HepG2 (cell line): ENCODE data around the gene ZNF816. TPM values are rescaled to one million over a fixed set of nuclear protein-coding genes. Genes with fewer than 3 reads are reported as not detected.

Experiments
- AGO2 ChIP-seq: fragments of 200-400 bp; formaldehyde crosslinking; optimal IDR thresholded peaks from 2 replicates; pipeline ENCODE3; 2017; ENCODE audit warnings: mild to moderate bottlenecking, low read depth, low read length, moderate library complexity
- BORCS8-MEF2B ChIP-seq: sonication (generic); formaldehyde crosslinking; IDR thresholded peaks from 2 replicates; pipeline ENCODE4 v1.8.0; 2022; ENCODE audit warnings: mild to moderate bottlenecking, missing genetic modification reagents
- CBX2 ChIP-seq, 2 experiments: fragments of 200-600 bp in 1 of 2; sonication (generic); formaldehyde crosslinking in 1 of 2; IDR thresholded peaks; 2 replicates each; pipeline versions ENCODE4 v1.7.0 to v1.8.1; 2018 to 2022; ENCODE audit warnings: low read depth in 2 of 2, low read length in 1 of 2, mild to moderate bottlenecking in 1 of 2, missing genetic modification reagents in 1 of 2
- CEBPB ChIP-seq: IDR thresholded peaks from 2 replicates; pipeline ENCODE4 v1.6.1; 2011; ENCODE audit warnings: low read depth, low read length, improper control_type of control experiment, borderline replicate concordance
- EHMT2 ChIP-seq: fragments of 200-600 bp; sonication (generic); IDR thresholded peaks from 2 replicates; pipeline ENCODE4 v1.7.0; 2017; ENCODE audit warnings: antibody characterized with exemption, low read depth, low read length, borderline replicate concordance
- FOXO1 ChIP-seq: sonication (generic); formaldehyde crosslinking; IDR thresholded peaks from 2 replicates; pipeline ENCODE4 v1.4.0; 2020; ENCODE audit warnings: missing genetic modification reagents
- HOXA5 ChIP-seq: sonication (generic); formaldehyde crosslinking; IDR thresholded peaks from 2 replicates; pipeline ENCODE4 v1.4.0; 2020; ENCODE audit warnings: missing genetic modification reagents
- MEIS2 ChIP-seq: sonication (generic); formaldehyde crosslinking; IDR thresholded peaks from 2 replicates; pipeline ENCODE4 v1.9.0; 2021; ENCODE audit warnings: mild to moderate bottlenecking, missing genetic modification reagents
- NFE2L2 ChIP-seq: fragments of 150-350 bp; IDR thresholded peaks from 2 replicates; pipeline ENCODE4 v1.6.1; 2014; ENCODE audit warnings: low read length
- TSC22D2 ChIP-seq: sonication (generic); formaldehyde crosslinking; IDR thresholded peaks from 2 replicates; pipeline ENCODE4 v1.5.1; 2020; ENCODE audit warnings: missing genetic modification reagents, mild to moderate bottlenecking, borderline replicate concordance
- ZNF205 ChIP-seq: IDR thresholded peaks from 2 replicates; pipeline ENCODE4 v1.6.1; 2018; ENCODE audit warnings: missing biosample characterization, missing genetic modification reagents
- polyA plus RNA-seq, 8 experiments: library from polyadenylated mRNA; depleted of rRNA in 3 of 8; stranded (reverse) in 7 of 8; unstranded in 1 of 8; fragments of >200 nt; fragmentation: Illumina TruSeq in 4 of 8; extraction: Trizol in 4 of 8; gene quantifications; 2 replicates each; pipeline versions ENCODE4 v1.2.1 to v1.2.3, GENCODE V29; 2011 to 2016; ENCODE audit warnings: low read depth in 4 of 8, missing spikeins in 1 of 8, mixed read lengths in 1 of 8; ENCODE audit not compliant: insufficient read depth in 1 of 8
- total RNA-seq, 5 experiments: library from RNA; depleted of rRNA; stranded (reverse); fragments of >200 nt; fragmentation: Illumina TruSeq; extraction: Trizol; gene quantifications; 2 replicates each; pipeline ENCODE4 v1.2.3, GENCODE V29; 2016; ENCODE audit warnings: low read depth in 1 of 5
- TF ChIP-seq, protein P1 (sequence below): sonication (generic); formaldehyde crosslinking; IDR thresholded peaks from 2 replicates; pipeline ENCODE4 v1.4.0; 2020; ENCODE audit warnings: missing genetic modification reagents
- TF ChIP-seq, protein P2 (sequence below): IDR thresholded peaks from 2 replicates; pipeline ENCODE4 v1.6.1; 2016; ENCODE audit warnings: low read depth, control low read depth
- TF ChIP-seq, protein P3 (sequence below): sonication (generic); formaldehyde crosslinking; IDR thresholded peaks from 2 replicates; pipeline ENCODE4 v1.4.0; 2020; ENCODE audit warnings: missing genetic modification reagents, mild to moderate bottlenecking, borderline replicate concordance
- TF ChIP-seq, protein P4 (sequence below): IDR thresholded peaks from 2 replicates; pipeline ENCODE4 v1.6.1; 2016; ENCODE audit warnings: low read depth, borderline replicate concordance
- TF ChIP-seq, protein P5 (sequence below): sonication (generic); formaldehyde crosslinking; IDR thresholded peaks from 2 replicates; pipeline ENCODE4 v1.4.0; 2020; ENCODE audit warnings: missing genetic modification reagents

Gene ZNF816
- total and polyA plus RNA-seq, 2 of the 13 experiments (the other 11 are each of a cell fraction or from before 2014, with no cell fraction given): 5.2 to 14.1 TPM

DNA sequence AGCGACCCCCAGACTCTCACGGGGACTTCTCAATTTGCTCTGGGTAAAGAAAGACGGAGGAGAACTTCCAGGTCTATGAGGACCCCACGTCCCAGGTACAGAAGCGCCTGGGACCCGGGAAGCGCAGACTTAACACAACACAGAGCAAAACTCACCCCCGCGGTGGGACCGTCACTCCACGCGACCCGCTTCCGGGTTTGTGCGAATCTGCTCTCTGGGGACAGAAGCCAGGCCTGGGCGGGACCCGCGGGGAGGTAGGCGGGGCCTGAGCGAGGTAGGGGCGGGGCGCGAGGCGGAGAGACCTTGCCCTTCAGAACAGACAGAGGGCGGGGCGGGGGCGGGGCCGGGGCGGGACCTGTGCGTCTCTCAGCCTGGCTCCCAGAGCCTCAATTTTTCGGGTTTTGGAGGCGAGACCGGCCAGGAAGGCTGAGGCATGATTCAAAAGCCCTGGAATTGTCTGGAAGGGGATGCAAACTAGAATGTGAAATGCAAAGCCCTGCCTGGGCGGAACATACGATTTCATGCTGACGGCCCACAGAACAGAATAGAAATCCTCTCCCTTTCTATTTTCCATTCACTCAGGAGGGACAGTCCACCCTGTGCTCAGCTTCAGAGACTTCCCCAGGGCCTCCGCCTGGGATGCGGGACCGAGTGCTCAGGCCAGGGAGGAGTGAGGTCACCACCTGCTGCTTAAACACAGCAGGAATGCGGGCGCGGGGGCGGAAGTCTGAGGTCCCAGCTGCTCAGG is 20.1 kb downstream of the ZNF816 start (continued):
- TF ChIP-seq, protein P1, sequence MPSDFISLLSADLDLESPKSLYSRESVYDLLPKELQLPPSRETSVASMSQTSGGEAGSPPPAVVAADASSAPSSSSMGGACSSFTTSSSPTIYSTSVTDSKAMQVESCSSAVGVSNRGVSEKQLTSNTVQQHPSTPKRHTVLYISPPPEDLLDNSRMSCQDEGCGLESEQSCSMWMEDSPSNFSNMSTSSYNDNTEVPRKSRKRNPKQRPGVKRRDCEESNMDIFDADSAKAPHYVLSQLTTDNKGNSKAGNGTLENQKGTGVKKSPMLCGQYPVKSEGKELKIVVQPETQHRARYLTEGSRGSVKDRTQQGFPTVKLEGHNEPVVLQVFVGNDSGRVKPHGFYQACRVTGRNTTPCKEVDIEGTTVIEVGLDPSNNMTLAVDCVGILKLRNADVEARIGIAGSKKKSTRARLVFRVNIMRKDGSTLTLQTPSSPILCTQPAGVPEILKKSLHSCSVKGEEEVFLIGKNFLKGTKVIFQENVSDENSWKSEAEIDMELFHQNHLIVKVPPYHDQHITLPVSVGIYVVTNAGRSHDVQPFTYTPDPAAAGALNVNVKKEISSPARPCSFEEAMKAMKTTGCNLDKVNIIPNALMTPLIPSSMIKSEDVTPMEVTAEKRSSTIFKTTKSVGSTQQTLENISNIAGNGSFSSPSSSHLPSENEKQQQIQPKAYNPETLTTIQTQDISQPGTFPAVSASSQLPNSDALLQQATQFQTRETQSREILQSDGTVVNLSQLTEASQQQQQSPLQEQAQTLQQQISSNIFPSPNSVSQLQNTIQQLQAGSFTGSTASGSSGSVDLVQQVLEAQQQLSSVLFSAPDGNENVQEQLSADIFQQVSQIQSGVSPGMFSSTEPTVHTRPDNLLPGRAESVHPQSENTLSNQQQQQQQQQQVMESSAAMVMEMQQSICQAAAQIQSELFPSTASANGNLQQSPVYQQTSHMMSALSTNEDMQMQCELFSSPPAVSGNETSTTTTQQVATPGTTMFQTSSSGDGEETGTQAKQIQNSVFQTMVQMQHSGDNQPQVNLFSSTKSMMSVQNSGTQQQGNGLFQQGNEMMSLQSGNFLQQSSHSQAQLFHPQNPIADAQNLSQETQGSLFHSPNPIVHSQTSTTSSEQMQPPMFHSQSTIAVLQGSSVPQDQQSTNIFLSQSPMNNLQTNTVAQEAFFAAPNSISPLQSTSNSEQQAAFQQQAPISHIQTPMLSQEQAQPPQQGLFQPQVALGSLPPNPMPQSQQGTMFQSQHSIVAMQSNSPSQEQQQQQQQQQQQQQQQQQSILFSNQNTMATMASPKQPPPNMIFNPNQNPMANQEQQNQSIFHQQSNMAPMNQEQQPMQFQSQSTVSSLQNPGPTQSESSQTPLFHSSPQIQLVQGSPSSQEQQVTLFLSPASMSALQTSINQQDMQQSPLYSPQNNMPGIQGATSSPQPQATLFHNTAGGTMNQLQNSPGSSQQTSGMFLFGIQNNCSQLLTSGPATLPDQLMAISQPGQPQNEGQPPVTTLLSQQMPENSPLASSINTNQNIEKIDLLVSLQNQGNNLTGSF: no peak
- TF ChIP-seq BORCS8-MEF2B (CRISPR knock-in tag) (no peak), MEIS2 (CRISPR knock-in tag) (no peak), ZNF205 (CRISPR knock-in tag) (no peak), CBX2 (IDR thresholded peaks at IDR 0.05; ENCODE audit: low read depth, low read length) (no peak), CBX2 (CRISPR knock-in tag; IDR thresholded peaks at IDR 0.05; ENCODE audit: low read depth) (no peak), EHMT2 (no peak), NFE2L2 (no peak), FOXO1 (no peak), AGO2 (no peak), TSC22D2 (CRISPR knock-in tag) (no peak), CEBPB (no peak), HOXA5 (0 out of 2 replicates have a peak, but pooled peaks have one; percentile 35)
- TF ChIP-seq, protein P2, sequence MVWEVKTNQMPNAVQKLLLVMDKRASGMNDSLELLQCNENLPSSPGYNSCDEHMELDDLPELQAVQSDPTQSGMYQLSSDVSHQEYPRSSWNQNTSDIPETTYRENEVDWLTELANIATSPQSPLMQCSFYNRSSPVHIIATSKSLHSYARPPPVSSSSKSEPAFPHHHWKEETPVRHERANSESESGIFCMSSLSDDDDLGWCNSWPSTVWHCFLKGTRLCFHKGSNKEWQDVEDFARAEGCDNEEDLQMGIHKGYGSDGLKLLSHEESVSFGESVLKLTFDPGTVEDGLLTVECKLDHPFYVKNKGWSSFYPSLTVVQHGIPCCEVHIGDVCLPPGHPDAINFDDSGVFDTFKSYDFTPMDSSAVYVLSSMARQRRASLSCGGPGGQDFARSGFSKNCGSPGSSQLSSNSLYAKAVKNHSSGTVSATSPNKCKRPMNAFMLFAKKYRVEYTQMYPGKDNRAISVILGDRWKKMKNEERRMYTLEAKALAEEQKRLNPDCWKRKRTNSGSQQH (CRISPR knock-in tag): peak; percentile 58; the same call in 1 of the 2 replicates
- TF ChIP-seq, protein P3, sequence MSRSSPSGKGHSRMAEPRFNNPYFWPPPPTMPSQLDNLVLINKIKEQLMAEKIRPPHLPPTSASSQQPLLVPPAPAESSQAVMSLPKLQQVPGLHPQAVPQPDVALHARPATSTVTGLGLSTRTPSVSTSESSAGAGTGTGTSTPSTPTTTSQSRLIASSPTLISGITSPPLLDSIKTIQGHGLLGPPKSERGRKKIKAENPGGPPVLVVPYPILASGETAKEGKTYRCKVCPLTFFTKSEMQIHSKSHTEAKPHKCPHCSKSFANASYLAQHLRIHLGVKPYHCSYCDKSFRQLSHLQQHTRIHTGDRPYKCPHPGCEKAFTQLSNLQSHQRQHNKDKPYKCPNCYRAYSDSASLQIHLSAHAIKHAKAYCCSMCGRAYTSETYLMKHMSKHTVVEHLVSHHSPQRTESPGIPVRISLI (CRISPR knock-in tag): no peak
- TF ChIP-seq, protein P4, sequence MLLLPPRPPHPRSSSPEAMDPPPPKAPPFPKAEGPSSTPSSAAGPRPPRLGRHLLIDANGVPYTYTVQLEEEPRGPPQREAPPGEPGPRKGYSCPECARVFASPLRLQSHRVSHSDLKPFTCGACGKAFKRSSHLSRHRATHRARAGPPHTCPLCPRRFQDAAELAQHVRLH (CRISPR knock-in tag): no peak
- TF ChIP-seq, protein P5, sequence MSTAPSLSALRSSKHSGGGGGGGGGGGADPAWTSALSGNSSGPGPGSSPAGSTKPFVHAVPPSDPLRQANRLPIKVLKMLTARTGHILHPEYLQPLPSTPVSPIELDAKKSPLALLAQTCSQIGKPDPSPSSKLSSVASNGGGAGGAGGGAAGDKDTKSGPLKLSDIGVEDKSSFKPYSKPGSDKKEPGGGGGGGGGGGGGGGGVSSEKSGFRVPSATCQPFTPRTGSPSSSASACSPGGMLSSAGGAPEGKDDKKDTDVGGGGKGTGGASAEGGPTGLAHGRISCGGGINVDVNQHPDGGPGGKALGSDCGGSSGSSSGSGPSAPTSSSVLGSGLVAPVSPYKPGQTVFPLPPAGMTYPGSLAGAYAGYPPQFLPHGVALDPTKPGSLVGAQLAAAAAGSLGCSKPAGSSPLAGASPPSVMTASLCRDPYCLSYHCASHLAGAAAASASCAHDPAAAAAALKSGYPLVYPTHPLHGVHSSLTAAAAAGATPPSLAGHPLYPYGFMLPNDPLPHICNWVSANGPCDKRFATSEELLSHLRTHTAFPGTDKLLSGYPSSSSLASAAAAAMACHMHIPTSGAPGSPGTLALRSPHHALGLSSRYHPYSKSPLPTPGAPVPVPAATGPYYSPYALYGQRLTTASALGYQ (CRISPR knock-in tag): no peak
